ENCODE data around the gene ARL5C. TPM values are rescaled to one million over a fixed set of nuclear protein-coding genes. Genes with fewer than 3 reads are reported as not detected.
"Not testable (repeated sequence)": the region's sequence is repeated elsewhere in the genome, so short reads cannot be mapped to it uniquely, and the experiment has no call there.

The ARL5C gene
- total RNA-seq, 1 donor = not detected

DNA sequence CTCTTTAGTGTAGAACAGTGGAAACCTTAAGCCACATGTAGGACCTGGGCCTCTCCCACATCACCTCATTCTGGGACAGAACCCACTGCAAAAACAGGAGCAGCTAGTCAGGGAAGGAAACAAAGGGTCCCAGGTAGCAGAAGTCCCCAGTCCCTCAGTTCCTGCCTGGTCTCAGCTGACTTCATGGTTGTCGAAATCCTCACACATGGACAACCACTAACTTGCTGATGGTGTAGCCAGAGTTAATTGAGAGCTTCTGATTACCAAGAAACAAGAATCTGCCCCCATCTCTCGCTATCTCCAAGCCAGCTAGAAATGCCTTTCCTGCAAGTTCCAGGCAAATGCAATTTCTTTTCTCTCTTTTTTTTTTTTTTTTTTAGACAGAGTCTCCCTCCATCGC, 3.6 kb upstream of the ARL5C start:
- no peak for TF ChIP-seq CTCF (IDR thresholded peaks at IDR 0.05; ENCODE audit: insufficient read depth, low read depth, low read length)
- no peak for DNase-seq (ENCODE audit: low read depth)
- no peak overlapping the region for H3K4me3 ChIP-seq (ENCODE audit: low read depth, low read length)

- no peak overlapping the region for H3K4me3 ChIP-seq (ENCODE audit: low read depth, low read length)
- peak; percentile 26 for DNase-seq (ENCODE audit: low read depth)
- TF ChIP-seq CTCF (IDR thresholded peaks at IDR 0.05; ENCODE audit: insufficient read depth, low read depth, low read length) = no peak
Measured at GRCh38 chr17:39169101-39169500, 3.1 kb upstream of the ARL5C start.

DNA sequence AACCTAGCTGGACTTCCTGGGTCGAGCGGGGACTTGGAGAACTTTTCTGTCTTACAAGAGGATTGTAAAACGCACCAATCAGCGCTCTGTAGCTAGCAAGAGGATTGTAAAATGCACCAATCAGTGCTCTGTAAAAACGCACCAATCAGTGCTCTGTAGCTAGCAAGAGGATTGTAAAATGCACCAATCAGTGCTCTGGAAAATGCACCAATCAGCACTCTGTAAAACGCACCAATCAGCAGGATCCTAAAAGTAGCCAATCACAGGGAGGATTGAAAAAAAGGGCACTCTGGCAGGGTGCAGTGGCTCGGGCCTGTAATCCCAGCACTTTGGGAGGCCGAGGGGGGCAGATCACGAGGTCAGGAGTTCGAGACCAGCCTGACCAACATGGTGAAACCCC, 2.5 kb upstream of the ARL5C start:
- not testable (repeated sequence) for H3K4me3 ChIP-seq (ENCODE audit: low read depth, low read length); DNase-seq (ENCODE audit: low read depth)

GRCh38 chr17:39167476-39167875, 1.5 kb upstream of the ARL5C start:
- peak; percentile 55 for DNase-seq (ENCODE audit: low read depth)
- no peak for TF ChIP-seq CTCF (IDR thresholded peaks at IDR 0.05; ENCODE audit: insufficient read depth, low read depth, low read length)
- no peak overlapping the region for H3K4me3 ChIP-seq (ENCODE audit: low read depth, low read length)

DNA sequence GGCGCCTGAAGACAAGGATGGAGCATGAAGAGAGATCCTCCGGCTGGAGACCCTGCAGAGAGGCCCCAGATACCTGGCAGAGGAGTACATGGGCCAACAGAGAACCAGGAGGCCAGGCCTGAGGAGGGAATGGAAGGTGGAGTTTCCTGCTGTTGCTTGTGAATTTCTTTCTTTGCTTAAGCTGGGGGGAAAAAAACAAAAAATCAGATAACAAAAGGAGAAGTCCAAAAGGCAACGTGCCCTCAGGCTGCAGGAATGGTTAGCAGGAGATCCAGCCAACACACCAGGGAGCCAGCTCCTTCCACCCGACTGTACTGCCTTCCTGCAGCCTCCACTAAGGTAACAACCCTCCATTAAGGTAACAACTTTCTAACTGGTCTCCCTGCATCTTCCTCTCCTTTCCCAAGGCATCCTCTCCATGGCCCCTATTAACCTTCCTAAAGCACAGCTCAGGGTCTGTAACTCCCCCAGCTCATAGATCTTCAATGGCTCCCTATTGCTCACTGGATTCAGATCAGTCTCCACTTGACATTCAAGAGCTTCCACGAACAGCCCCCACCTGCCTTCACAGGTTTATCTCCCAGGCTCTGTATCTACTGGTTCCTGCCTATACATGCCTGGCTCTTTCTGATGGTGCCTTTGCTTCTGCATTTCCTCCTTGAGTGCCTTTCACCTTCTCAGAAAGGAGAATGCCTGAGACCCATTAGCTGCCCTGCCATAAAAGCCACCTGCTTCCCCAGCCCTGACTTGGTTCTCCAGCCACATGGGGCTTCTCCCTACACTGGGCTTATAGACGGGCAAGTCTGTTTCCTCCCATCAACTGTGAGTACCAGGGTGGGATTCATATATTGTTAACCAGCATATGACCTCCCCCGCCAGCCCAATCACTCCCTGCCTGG, 725 bp upstream of the ARL5C start:
- no peak overlapping the region for H3K4me3 ChIP-seq (ENCODE audit: low read depth, low read length)
- TF ChIP-seq CTCF (IDR thresholded peaks at IDR 0.05; ENCODE audit: insufficient read depth, low read depth, low read length) = no peak
- no peak for DNase-seq (ENCODE audit: low read depth)

DNA sequence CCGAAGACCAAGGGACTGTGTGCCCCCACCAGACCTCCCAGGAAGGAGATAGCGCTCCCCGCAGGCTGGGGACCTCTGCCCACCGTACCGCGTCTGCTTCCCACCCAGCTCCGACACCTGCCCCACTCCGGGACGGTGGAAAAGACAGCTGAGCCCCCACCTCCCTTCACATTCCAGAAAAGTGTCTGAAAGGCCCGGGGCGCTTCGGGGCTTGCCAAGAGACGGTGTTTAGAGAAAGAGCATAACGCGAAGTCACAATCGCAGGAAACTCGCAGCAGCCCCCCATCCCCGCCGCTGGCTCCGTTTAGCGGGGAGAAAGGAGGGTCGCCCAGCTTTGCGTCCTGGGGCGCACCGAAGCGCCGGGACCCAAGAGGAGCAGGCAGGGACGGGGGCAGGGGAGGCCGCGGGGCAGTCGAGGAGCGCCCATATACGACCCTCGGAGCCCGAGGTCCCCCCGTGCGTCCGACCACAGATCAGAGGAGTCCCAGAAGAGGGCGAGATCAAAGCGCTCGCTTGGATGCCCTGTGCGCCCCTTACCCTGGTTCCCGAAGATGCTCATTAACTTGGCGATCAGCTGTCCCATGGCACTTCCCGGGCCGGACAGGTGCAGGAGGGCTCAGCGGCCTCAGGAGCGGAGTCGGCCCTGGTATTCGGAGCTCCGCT, 652 bp downstream of the ARL5C start:
- TF ChIP-seq CTCF (IDR thresholded peaks at IDR 0.05; ENCODE audit: insufficient read depth, low read depth, low read length) = no peak
- peak overlapping the region; percentile 56 for H3K4me3 ChIP-seq (ENCODE audit: low read depth, low read length)
- DNase-seq (ENCODE audit: low read depth) = no peak

GRCh38 chr17:39164675-39165143, 1.3 kb downstream of the ARL5C start:
- DNase-seq (ENCODE audit: low read depth) = peak; percentile 84
- peak; percentile 94 for TF ChIP-seq CTCF (IDR thresholded peaks at IDR 0.05; ENCODE audit: insufficient read depth, low read depth, low read length)
- peak overlapping the region; percentile 56 for H3K4me3 ChIP-seq (ENCODE audit: low read depth, low read length)
